PC-9 (cell line): ENCODE results near the gene USP48. TPM values are rescaled to one million over a fixed set of nuclear protein-coding genes. Genes with fewer than 3 reads are reported as not detected.

Experiments used
- BruUV-seq: library from RNA; stranded (reverse); fragments of 400-500 nt; replicated peaks from 2 replicates; lab custom pipeline; 2021; lab: Mats Ljungman, UMichigan
- CTCF ChIA-PET: fragments of 300-600 bp; sonication (Branson Sonifier 250); formaldehyde crosslinking; loops from one replicate; lab custom pipeline; 2022; ENCODE audit warnings: antibody characterized with exemption; lab: Charles Lee
- POLR2A ChIA-PET: fragments of 300-600 bp; sonication (Branson Sonifier 250); formaldehyde crosslinking; loops from one replicate; lab custom pipeline; 2022; ENCODE audit warnings: antibody characterized with exemption; ENCODE audit not compliant: unreplicated experiment; lab: Charles Lee
- DNase-seq, 2 experiments: peaks; one replicate each; pipeline versions ENCODE4 v3.0.0 to v3.0.0-alpha.2; 2015 to 2022; ENCODE audit warnings: mixed read lengths in 1 of 2
- H2AFZ ChIP-seq: fragments of 200-600 bp; sonication (generic); 2 replicates; pipeline ENCODE4 v1.8.1; 2017; ENCODE audit warnings: antibody characterized with exemption
- H3F3A ChIP-seq: fragments of 200-600 bp; sonication (generic); 2 replicates; pipeline ENCODE4 v1.8.1; 2017; ENCODE audit warnings: antibody characterized with exemption, mild to moderate bottlenecking, low read depth; ENCODE audit not compliant: insufficient read depth
- H3K27ac ChIP-seq: fragments of 200-600 bp; sonication (generic); 2 replicates; pipeline ENCODE4 v1.6.1; 2016; ENCODE audit warnings: mixed run types
- H3K27me3 ChIP-seq: fragments of 200-600 bp; sonication (generic); 2 replicates; pipeline ENCODE4 v1.6.1; 2016; ENCODE audit warnings: low read depth, mixed run types; ENCODE audit not compliant: insufficient read depth
- H3K36me3 ChIP-seq: fragments of 200-600 bp; sonication (generic); 2 replicates; pipeline ENCODE4 v1.6.1; 2016; ENCODE audit warnings: low read depth, mixed run types
- H3K4me1 ChIP-seq: fragments of 200-600 bp; sonication (generic); replicated peaks from 2 replicates; pipeline ENCODE4 v1.6.1; 2016; ENCODE audit warnings: mixed run types; ENCODE audit not compliant: insufficient read depth
- H3K4me2 ChIP-seq: fragments of 200-600 bp; sonication (generic); 2 replicates; pipeline ENCODE4 v1.6.1; 2017; ENCODE audit warnings: mixed run types
- H3K4me3 ChIP-seq: fragments of 200-600 bp; sonication (generic); 2 replicates; pipeline ENCODE4 v1.6.1; 2016; ENCODE audit warnings: mixed run types
- H3K79me2 ChIP-seq: fragments of 200-600 bp; sonication (generic); 2 replicates; pipeline ENCODE4 v1.6.1; 2017; ENCODE audit warnings: low read depth, mixed run types
- H3K9me2 ChIP-seq: fragments of 200-600 bp; sonication (generic); 2 replicates; pipeline ENCODE4 v1.8.1; 2017; ENCODE audit warnings: mild to moderate bottlenecking; ENCODE audit not compliant: insufficient read depth
- H3K9me3 ChIP-seq: fragments of 200-600 bp; sonication (generic); 2 replicates; pipeline ENCODE4 v1.8.1; 2016; ENCODE audit warnings: low read depth; ENCODE audit not compliant: insufficient read depth
- H4K20me1 ChIP-seq: fragments of 200-600 bp; sonication (generic); 2 replicates; pipeline ENCODE4 v1.8.1; 2017; ENCODE audit not compliant: insufficient read depth
- EZH2 ChIP-seq: fragments of 200-600 bp; sonication (generic); IDR thresholded peaks from 2 replicates; pipeline ENCODE4 v1.8.0; 2017; ENCODE audit warnings: antibody characterized with exemption, low read depth
- intact Hi-C: fragments of 100-400 bp; cut with micrococcal nuclease; formaldehyde crosslinking; loops from one replicate; pipeline ENCODE4 v1.10.0; 2022; ENCODE audit not compliant: unreplicated experiment
- total RNA-seq: library from RNA; stranded (reverse); gene quantifications from 2 replicates; pipeline ENCODE4 v1.2.3, GENCODE V29; 2021
- TF ChIP-seq, protein P1 (sequence below): fragments of 200-600 bp; sonication (generic); conservative IDR thresholded peaks from 2 replicates; pipeline ENCODE4 v1.6.1; 2017; ENCODE audit warnings: mixed run types, antibody characterized with exemption, mild to moderate bottlenecking, moderate library complexity

USP48 gene
- total RNA-seq, 1 experiment from 2014 or later = 63.1 TPM

- BruUV-seq = no TSS peak
- no peak for DNase-seq
- Histone ChIP-seq H3K4me3 (no peak overlapping the region), H3K4me1 (peaks cover 7% of the 10 kb centered on the region; the same call in 1 of the 2 replicates), H3K9me3 (no peaks in the 10 kb centered on the region), H4K20me1 (no peaks in the 10 kb centered on the region), H3K36me3 (no peaks in the 10 kb centered on the region), H3K27me3 (no peaks in the 10 kb centered on the region), H3F3A (no peaks in the 10 kb centered on the region; the same call in 1 of the 2 replicates), H2AFZ (no peak overlapping the region), H3K9me2 (no peaks in the 10 kb centered on the region), H3K27ac (no peak overlapping the region), H3K79me2 (no peaks in the 10 kb centered on the region), H3K4me2 (no peak overlapping the region)
- no peak for TF ChIP-seq EZH2
- TF ChIP-seq, protein P1, sequence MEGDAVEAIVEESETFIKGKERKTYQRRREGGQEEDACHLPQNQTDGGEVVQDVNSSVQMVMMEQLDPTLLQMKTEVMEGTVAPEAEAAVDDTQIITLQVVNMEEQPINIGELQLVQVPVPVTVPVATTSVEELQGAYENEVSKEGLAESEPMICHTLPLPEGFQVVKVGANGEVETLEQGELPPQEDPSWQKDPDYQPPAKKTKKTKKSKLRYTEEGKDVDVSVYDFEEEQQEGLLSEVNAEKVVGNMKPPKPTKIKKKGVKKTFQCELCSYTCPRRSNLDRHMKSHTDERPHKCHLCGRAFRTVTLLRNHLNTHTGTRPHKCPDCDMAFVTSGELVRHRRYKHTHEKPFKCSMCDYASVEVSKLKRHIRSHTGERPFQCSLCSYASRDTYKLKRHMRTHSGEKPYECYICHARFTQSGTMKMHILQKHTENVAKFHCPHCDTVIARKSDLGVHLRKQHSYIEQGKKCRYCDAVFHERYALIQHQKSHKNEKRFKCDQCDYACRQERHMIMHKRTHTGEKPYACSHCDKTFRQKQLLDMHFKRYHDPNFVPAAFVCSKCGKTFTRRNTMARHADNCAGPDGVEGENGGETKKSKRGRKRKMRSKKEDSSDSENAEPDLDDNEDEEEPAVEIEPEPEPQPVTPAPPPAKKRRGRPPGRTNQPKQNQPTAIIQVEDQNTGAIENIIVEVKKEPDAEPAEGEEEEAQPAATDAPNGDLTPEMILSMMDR = no peak
- intact Hi-C loops = no loop called here
- ChIA-PET POLR2A (no interaction called here), CTCF (no interaction called here)
These were observed 21.6 kb upstream of the USP48 start for GRCh38 chr1:21804536-21804935.

- Histone ChIP-seq H3F3A (no peaks in the 10 kb centered on the region; the same call in 1 of the 2 replicates), H3K27ac (peak overlapping the region; percentile 50), H3K4me2 (no peak overlapping the region), H3K27me3 (no peaks in the 10 kb centered on the region), H3K4me3 (no peak overlapping the region), H3K79me2 (no peaks in the 10 kb centered on the region), H4K20me1 (no peaks in the 10 kb centered on the region), H3K4me1 (peaks cover 7% of the 10 kb centered on the region; the same call in 1 of the 2 replicates), H3K9me2 (no peaks in the 10 kb centered on the region), H3K36me3 (no peaks in the 10 kb centered on the region), H3K9me3 (no peaks in the 10 kb centered on the region), H2AFZ (no peak overlapping the region)
- no peak for TF ChIP-seq EZH2
- TF ChIP-seq, protein P1 = no peak
- POLR2A ChIA-PET = interaction anchor here (0.6 to 0.7 kb wide), 2 partner anchors 79 to 252 kb away, joined by 3 to 4 read pairs; no protein-coding TSS in a partner anchor
- intact Hi-C loops = no loop called here
- CTCF ChIA-PET = no interaction called here
- BruUV-seq = no TSS peak
- peak in 1 of 2 experiments; percentile 83 for DNase-seq
These were observed 18.2 kb upstream of the USP48 start for GRCh38 chr1:21801100-21801499.

- Histone ChIP-seq H3K4me3 (no peak overlapping the region), H3K9me2 (no peaks in the 10 kb centered on the region), H3K4me2 (no peak overlapping the region), H3K36me3 (no peaks in the 10 kb centered on the region), H3K9me3 (no peaks in the 10 kb centered on the region), H3K79me2 (no peaks in the 10 kb centered on the region), H3K27me3 (no peaks in the 10 kb centered on the region), H3K27ac (no peak overlapping the region), H2AFZ (no peak overlapping the region), H3K4me1 (peaks cover 7% of the 10 kb centered on the region; the same call in 1 of the 2 replicates), H4K20me1 (no peaks in the 10 kb centered on the region), H3F3A (no peaks in the 10 kb centered on the region; the same call in 1 of the 2 replicates)
- BruUV-seq = no TSS peak
- CTCF ChIA-PET = no interaction called here
- no peak for TF ChIP-seq EZH2
- TF ChIP-seq, protein P1 = no peak
- POLR2A ChIA-PET = no interaction called here
- intact Hi-C loops = no loop called here
- no peak for DNase-seq
These were observed 16.8 kb upstream of the USP48 start for GRCh38 chr1:21799730-21800129.
